WTC11 (cell line): ENCODE data around the gene CRACDL.

ENCODE experiments used
- CREM ChIP-seq: sonication (generic); formaldehyde crosslinking; IDR thresholded peaks from 2 replicates; pipeline ENCODE4 v1.8.1; 2022; ENCODE audit warnings: mild to moderate bottlenecking, missing genetic modification reagents, moderate library complexity
- NFE2L1 ChIP-seq: sonication (generic); formaldehyde crosslinking; IDR thresholded peaks from 2 replicates; pipeline ENCODE4 v1.8.1; 2023; ENCODE audit warnings: missing genetic modification reagents
- SP1 ChIP-seq: sonication (generic); formaldehyde crosslinking; conservative IDR thresholded peaks from 2 replicates; pipeline ENCODE4 v1.8.1; 2022; ENCODE audit warnings: missing genetic modification reagents
- TF ChIP-seq, protein P1 (sequence below): sonication (generic); formaldehyde crosslinking; IDR thresholded peaks from 2 replicates; pipeline ENCODE4 v1.8.0; 2022; ENCODE audit warnings: mild to moderate bottlenecking, missing genetic modification reagents
- TF ChIP-seq, protein P2 (sequence below): fragments of 200-600 bp; IDR thresholded peaks from 2 replicates; pipeline ENCODE4 v1.8.0; 2022; ENCODE audit warnings: antibody characterized with exemption
- TF ChIP-seq, protein P3 (sequence below): sonication (generic); formaldehyde crosslinking; IDR thresholded peaks from 2 replicates; pipeline ENCODE4 v1.8.0; 2023; ENCODE audit warnings: missing genetic modification reagents, mild to moderate bottlenecking, borderline replicate concordance
- TF ChIP-seq, protein P4 (sequence below): sonication (generic); formaldehyde crosslinking; IDR thresholded peaks from 2 replicates; pipeline ENCODE4 v1.8.1; 2022; ENCODE audit warnings: mild to moderate bottlenecking, missing genetic modification reagents, moderate library complexity, borderline replicate concordance
- TF ChIP-seq, protein P5 (sequence below): sonication (generic); formaldehyde crosslinking; IDR thresholded peaks from 2 replicates; pipeline ENCODE4 v1.8.0; 2022; ENCODE audit warnings: mild to moderate bottlenecking, missing genetic modification reagents

DNA sequence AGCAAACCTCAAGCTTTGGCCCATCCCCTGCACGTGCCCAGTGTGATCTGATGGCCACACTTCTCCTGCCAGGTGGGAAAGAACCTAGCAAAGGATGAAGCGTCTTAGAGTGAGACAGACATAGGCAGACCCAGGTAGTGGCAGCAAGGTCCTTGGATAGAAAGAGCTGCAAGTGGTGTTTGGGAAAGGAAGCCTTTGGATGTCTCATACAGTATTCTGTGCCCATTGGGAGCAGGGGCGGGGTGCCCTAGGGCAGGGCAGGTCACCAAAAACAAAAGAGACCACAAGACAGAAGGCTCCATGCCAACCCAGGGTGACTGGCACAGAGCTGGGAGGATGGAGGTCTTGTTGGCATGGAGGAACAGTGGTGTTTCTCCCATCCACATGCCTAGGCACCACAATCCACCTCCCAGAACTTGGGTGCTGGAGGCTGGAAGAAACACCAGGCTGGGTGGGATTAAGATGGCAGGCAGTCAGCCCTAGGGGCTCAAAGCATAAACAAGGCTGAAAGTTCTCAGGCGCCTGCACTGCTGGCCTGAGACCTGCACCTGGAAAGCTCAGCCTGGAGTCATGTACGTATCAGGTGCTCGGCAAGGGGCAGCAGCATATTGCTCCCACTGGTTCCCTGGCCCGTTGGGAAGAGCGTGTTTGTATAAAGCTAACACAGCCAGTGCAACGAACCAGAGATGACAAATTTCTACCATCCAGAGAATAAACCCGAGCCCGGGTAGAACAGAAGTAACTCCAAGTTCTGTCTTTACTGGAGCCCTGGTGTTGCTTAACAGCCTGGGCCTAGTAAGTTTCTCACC is 52.9 kb downstream of the CRACDL start:
- TF ChIP-seq, protein P1, sequence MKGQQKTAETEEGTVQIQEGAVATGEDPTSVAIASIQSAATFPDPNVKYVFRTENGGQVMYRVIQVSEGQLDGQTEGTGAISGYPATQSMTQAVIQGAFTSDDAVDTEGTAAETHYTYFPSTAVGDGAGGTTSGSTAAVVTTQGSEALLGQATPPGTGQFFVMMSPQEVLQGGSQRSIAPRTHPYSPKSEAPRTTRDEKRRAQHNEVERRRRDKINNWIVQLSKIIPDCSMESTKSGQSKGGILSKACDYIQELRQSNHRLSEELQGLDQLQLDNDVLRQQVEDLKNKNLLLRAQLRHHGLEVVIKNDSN (CRISPR knock-in tag): no peak
- TF ChIP-seq SP1 (CRISPR knock-in tag) (no peak), CREM (CRISPR knock-in tag) (no peak), NFE2L1 (CRISPR knock-in tag) (no peak)
- TF ChIP-seq, protein P2, sequence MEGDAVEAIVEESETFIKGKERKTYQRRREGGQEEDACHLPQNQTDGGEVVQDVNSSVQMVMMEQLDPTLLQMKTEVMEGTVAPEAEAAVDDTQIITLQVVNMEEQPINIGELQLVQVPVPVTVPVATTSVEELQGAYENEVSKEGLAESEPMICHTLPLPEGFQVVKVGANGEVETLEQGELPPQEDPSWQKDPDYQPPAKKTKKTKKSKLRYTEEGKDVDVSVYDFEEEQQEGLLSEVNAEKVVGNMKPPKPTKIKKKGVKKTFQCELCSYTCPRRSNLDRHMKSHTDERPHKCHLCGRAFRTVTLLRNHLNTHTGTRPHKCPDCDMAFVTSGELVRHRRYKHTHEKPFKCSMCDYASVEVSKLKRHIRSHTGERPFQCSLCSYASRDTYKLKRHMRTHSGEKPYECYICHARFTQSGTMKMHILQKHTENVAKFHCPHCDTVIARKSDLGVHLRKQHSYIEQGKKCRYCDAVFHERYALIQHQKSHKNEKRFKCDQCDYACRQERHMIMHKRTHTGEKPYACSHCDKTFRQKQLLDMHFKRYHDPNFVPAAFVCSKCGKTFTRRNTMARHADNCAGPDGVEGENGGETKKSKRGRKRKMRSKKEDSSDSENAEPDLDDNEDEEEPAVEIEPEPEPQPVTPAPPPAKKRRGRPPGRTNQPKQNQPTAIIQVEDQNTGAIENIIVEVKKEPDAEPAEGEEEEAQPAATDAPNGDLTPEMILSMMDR: no peak
- TF ChIP-seq, protein P3, sequence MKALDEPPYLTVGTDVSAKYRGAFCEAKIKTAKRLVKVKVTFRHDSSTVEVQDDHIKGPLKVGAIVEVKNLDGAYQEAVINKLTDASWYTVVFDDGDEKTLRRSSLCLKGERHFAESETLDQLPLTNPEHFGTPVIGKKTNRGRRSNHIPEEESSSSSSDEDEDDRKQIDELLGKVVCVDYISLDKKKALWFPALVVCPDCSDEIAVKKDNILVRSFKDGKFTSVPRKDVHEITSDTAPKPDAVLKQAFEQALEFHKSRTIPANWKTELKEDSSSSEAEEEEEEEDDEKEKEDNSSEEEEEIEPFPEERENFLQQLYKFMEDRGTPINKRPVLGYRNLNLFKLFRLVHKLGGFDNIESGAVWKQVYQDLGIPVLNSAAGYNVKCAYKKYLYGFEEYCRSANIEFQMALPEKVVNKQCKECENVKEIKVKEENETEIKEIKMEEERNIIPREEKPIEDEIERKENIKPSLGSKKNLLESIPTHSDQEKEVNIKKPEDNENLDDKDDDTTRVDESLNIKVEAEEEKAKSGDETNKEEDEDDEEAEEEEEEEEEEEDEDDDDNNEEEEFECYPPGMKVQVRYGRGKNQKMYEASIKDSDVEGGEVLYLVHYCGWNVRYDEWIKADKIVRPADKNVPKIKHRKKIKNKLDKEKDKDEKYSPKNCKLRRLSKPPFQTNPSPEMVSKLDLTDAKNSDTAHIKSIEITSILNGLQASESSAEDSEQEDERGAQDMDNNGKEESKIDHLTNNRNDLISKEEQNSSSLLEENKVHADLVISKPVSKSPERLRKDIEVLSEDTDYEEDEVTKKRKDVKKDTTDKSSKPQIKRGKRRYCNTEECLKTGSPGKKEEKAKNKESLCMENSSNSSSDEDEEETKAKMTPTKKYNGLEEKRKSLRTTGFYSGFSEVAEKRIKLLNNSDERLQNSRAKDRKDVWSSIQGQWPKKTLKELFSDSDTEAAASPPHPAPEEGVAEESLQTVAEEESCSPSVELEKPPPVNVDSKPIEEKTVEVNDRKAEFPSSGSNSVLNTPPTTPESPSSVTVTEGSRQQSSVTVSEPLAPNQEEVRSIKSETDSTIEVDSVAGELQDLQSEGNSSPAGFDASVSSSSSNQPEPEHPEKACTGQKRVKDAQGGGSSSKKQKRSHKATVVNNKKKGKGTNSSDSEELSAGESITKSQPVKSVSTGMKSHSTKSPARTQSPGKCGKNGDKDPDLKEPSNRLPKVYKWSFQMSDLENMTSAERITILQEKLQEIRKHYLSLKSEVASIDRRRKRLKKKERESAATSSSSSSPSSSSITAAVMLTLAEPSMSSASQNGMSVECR (CRISPR knock-in tag): no peak
- TF ChIP-seq, protein P4, sequence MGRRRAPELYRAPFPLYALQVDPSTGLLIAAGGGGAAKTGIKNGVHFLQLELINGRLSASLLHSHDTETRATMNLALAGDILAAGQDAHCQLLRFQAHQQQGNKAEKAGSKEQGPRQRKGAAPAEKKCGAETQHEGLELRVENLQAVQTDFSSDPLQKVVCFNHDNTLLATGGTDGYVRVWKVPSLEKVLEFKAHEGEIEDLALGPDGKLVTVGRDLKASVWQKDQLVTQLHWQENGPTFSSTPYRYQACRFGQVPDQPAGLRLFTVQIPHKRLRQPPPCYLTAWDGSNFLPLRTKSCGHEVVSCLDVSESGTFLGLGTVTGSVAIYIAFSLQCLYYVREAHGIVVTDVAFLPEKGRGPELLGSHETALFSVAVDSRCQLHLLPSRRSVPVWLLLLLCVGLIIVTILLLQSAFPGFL (CRISPR knock-in tag): no peak
- TF ChIP-seq, protein P5, sequence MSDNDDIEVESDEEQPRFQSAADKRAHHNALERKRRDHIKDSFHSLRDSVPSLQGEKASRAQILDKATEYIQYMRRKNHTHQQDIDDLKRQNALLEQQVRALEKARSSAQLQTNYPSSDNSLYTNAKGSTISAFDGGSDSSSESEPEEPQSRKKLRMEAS (CRISPR knock-in tag): no peak
